Breast epithelium (tissue), 3 donors: Measurements from ENCODE around the gene SHISA6.

ENCODE experiments used
- POLR2AphosphoS5 ChIP-seq, 3 donors: sonication (generic); formaldehyde crosslinking; IDR thresholded peaks; one replicate each; pipeline ENCODE4 v1.6.1; 2017; ENCODE audit warnings: antibody characterized with exemption in 3 of 3
- TF ChIP-seq, protein P1 (sequence below), 3 donors: fragments of 450-650 bp; IDR thresholded peaks; one replicate each; pipeline ENCODE4 v1.5.1; 2016 to 2017; ENCODE audit warnings: antibody characterized with exemption in 3 of 3, mild to moderate bottlenecking in 3 of 3, moderate library complexity in 3 of 3

- TF ChIP-seq, protein P1, sequence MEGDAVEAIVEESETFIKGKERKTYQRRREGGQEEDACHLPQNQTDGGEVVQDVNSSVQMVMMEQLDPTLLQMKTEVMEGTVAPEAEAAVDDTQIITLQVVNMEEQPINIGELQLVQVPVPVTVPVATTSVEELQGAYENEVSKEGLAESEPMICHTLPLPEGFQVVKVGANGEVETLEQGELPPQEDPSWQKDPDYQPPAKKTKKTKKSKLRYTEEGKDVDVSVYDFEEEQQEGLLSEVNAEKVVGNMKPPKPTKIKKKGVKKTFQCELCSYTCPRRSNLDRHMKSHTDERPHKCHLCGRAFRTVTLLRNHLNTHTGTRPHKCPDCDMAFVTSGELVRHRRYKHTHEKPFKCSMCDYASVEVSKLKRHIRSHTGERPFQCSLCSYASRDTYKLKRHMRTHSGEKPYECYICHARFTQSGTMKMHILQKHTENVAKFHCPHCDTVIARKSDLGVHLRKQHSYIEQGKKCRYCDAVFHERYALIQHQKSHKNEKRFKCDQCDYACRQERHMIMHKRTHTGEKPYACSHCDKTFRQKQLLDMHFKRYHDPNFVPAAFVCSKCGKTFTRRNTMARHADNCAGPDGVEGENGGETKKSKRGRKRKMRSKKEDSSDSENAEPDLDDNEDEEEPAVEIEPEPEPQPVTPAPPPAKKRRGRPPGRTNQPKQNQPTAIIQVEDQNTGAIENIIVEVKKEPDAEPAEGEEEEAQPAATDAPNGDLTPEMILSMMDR (IDR thresholded peaks at IDR 0.05): no peak
- TF ChIP-seq POLR2AphosphoS5 (IDR thresholded peaks at IDR 0.05): no peak
These were observed 171.6 kb downstream of the SHISA6 start for GRCh38 chr17:11412654-11413053.
